ENCODE results near the gene PLD1.

DNA sequence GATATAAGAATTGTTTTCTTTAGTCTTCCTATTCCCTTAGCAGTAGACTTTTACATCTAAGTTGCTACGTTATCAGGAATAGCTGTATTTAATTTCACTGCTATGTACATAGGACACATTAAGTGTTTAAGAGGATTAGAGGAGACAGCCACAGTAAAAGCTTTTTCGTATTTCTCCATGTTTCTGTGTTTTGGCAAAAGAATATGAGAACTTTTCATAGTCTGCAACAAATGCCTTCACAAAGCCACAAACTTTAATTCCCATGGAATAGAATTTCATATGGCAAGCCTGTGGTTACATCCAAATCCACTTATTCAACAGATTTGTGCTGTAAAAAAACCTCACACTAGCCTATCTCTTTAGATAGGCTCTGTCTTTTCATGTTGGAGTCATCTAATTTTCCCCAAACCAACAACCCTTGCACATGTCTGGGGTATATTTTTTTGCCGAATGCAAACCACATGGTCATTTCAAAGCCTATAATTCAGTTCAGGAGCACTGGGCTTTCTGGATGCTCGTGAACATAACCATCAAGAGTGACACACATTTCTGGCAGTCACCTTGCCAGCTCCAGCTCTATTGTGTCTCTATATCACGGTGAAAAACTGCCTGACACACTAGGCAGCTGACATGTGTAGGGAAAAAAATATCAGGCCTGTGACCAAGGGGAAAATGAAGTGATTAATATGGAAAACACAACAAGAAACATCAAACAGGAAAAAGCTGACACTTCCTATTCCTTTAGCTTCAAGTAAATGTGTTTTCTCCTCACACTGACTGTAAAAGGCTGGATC lies 19.2 kb downstream of the PLD1 start:
- TF ChIP-seq CTCF (IDR thresholded peaks at IDR 0.05) (no peak), POLR2A (IDR thresholded peaks at IDR 0.05) (no peak)
